Fibroblast of the conjunctiva (primary cell): ENCODE data around the gene S100A9.

Experiments used
- DNase-seq: peaks from one replicate; pipeline ENCODE4 v3.0.0-alpha.2; 2010; ENCODE audit warnings: low read depth

S100A9 gene

DNA sequence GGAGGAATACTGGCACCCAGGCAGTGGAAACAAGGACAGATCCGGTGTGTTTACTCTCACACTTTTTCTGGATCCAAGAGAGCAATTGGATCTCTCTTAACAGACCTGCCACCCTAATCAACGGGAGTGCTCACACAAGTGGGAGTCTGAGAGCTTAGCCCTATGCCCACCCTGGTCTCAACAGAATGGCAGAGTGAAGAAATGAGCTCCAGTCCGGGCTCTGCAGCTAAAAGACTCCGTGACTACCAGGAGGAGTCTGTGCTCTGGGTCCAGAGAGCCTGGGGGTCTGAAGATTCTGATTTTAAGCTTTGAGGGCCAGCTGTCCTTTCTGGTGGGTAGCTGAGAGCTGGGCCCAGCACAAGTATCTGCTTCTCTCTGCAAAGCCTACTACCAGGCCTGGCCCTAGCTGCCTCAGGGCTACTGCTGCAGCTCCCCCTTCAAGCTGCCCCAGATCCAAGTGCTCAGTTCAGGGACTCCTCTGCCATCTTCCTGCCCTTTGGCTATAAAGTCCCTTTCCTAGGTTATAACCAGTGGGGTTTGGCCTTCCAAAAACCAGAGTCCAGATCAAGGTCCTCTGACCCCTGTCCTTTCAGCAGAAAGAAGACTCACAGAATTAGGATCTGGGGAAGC is 3.9 kb downstream of the S100A9 start:
- no peak for DNase-seq

DNA sequence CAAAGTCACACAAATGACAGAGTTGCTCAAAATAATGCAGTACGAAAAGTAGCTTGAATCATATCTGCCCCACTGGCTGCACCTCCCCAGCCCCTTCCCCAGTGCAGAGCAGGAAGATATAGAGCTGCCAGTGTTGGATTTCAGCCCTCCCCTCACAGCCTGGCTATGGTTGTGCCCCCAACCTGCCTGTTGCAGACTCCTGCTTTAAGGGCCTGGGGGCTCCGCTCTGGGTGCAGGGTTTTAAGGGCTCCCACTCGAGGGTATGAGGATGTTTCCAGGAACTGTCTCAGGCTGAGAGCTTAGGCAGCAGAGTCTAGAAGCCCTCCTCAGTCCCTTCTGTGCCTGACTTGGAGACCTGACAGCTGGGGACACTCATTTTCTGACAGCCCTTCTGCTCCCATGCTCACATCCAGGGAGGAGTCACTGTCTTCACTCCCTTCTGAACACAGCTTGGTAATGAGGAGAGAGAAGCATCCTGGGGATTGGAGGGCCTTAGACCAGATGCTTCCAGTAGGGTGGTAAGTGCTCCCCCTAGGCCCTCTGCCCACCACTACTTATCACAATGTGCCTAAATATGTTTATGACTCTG is 4.6 kb downstream of the S100A9 start:
- DNase-seq = no peak

GRCh38 chr1:153363641-153364040 is 6.0 kb downstream of the S100A9 start:
- no peak for DNase-seq

DNA sequence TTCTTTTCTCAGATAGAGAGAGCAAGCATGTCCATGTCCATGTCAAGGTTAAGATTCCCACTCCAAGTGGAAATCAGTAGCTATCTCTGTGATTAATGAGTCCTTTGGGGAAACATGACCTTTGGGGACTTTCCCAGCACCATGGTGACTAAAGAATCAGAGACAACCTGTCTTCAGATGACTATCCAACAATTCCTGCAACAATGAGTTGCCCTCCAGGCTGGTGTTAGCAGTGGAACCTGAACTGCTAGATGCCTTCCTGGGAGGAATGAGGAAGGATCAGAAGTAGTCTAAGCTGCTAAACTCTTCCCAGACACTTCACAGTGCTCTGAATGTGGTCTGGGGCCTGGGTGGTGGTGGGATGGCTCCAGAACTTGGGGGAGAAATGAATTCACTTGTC is 6.5 kb downstream of the S100A9 start:
- no peak for DNase-seq

DNA sequence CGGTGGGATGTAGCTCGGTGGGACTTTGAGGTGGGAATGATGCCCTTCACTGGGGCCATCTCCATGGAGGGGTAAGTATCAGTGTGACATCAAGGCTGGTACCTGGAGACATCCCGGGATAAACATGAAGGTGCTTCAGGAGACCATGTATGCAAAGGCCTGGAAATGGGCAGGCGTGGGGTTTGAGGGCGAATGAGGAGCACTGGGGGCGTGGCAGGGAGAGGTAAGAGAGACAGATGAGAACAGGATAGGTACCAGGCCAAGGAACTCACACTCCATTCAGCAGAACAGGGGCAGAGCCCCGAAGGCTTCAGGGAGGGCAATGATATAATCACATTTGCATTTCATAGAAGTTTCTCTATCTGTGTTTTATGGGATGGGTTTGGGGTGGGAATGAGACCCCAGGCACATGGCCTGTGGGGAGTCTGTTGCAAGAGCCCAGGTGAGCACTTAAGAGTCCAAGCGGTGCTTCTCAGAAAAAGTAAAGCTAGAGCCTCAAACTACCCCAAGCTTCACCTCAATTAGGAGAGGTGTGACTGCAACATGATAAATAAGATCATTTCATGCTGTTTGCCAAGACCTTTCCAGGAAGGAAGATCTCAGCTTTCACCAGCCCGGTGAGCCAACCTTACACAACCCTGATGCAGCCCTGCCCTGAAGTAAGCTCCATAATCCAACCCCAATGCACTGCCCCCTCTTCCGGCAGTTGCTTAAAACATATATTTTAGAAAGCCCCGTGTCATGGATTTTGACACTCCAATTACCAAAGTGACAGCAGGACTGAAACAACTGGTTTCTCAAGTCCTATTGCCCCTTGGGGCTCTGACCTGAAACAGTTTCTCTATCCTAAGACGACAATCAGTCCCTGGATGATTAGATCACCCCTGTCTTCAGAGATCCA is 7.4 kb downstream of the S100A9 start:
- DNase-seq = no peak

DNA sequence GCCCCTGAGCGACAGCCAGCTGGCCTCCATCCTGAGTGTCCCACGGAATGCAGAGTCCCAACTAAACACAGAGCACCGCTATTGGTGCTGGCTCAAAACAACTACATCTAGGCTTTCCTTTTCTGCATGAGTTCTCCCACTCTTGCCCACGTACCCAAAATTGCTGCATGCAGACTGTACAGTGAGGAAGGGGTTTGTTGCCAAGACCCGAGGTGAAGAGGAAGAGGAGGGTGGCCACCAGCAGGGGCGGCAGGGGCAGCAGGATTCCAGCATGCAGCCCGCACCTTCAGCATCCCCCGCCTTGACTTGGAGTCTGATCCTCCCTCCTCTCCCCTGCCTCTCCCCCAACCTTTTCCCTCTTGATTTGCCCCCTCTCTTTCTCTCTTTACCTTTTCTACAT is 8.0 kb downstream of the S100A9 start:
- DNase-seq = no peak

- no peak for DNase-seq
Measured at GRCh38 chr1:153366261-153366660, 8.6 kb downstream of the S100A9 start.

DNA sequence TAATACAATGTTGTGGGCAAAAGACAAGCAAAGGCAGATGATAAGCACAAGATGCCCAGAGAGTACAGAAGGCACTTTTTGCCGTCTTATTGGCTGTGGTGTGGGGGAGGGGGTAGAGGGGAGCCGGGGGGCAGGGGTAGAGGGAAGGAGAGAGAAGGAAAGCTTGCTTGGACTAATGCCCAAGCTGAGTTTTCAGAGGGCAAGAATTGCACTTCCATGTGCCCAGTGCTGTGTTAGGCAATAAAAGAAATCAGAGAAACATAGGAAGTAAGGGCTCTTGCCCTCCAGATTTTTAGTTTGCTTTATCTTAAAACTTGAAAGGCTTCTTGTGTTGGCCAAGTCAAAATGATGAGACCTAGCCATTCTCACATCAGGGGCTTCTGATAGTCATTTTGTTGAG is 9.4 kb downstream of the S100A9 start:
- DNase-seq = no peak

DNA sequence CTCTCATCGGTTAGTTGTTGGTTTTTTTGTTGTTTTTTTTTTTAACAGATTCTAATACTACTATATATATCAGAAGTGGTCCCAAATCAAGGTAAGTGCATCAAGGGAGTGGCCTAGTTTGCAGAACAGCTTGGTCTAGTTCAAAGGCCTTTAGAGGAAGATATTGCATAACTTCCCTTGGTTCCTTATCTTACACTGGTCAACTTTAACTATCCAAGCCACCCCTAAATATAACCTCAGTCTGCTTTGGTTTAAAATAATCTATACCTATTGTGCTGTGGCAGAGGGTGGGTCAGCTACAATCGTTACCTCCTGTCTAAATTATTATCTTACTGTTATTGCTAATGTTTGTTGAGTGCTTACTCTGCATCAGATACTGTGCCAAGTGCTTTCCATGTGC is 10.8 kb downstream of the S100A9 start:
- no peak for DNase-seq

DNA sequence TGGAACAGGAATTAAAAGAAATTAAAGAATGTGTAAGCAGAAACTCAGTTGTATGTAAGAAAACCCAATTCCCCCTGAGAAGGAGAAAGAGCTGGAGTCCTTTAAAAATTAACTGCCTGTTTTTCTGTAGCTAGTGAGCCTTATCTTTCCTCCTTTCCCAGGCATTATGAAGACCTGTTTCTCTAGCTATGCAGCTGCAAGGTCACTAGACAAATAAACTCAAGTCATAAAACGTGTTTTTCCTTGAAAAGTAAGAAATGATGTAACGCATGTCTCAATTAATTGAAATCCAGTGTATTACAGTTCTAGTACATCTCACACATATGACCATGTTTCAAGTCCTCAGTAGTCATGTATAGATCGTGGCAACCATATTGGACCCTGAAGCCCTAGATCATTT is 12.5 kb downstream of the S100A9 start:
- DNase-seq = no peak

DNA sequence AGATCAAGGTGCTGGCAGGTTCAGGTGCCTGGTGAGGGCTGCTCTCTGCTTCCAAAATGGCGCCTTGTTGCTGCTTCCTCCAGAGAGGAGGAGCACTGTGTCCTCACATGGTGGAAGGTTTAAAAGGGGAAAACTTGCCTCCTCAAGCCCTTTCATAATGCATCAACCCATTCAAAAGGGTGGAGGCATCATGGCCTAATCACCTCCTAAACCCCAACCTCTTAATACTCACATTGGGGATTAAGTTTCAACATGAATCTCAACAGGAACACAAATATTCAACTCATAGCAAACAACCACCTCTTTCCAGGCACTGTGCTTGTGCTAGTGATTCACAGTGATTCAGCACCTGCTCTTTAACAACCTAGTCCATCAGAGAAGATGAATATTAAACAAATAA is 13.6 kb downstream of the S100A9 start:
- no peak for DNase-seq

- DNase-seq = no peak
Measured at GRCh38 chr1:153372571-153372970, 14.9 kb downstream of the S100A9 start.

GRCh38 chr1:153374071-153374470 is 16.4 kb downstream of the S100A9 start:
- DNase-seq = no peak

GRCh38 chr1:153375511-153375910 is 17.9 kb downstream of the S100A9 start, which contains the start of gene S100A12:
Gene S100A12, minus strand, starts transcription at chr1:153375621. Its CDS starts 1,029 bp downstream, at chr1:153374592.
- peak; percentile 40 for DNase-seq

DNA sequence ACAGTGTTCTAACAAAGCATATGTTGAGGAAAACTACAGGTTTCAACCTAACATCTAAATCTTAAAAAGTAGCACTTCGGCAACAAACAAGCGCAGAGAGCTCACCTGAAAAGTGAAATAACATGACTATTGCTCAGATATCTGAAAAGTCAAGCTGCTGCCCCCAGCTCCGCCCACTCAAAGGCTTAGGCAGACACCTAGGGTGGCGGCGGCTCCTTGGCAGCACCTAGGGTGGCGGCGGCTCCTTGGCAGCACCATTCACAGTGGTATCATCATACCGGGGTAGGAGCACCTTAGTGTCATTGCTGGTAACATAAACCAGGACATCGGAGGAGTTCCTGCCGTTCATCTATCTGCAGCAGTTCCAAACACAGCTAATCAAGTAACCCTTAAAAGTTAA is 21.9 kb downstream of the S100A9 start:
- DNase-seq = no peak

GRCh38 chr1:153380711-153381110 is 23.1 kb downstream of the S100A9 start:
- DNase-seq = no peak

- DNase-seq = no peak
Measured at GRCh38 chr1:153384958-153385580, 27.4 kb downstream of the S100A9 start.

DNA sequence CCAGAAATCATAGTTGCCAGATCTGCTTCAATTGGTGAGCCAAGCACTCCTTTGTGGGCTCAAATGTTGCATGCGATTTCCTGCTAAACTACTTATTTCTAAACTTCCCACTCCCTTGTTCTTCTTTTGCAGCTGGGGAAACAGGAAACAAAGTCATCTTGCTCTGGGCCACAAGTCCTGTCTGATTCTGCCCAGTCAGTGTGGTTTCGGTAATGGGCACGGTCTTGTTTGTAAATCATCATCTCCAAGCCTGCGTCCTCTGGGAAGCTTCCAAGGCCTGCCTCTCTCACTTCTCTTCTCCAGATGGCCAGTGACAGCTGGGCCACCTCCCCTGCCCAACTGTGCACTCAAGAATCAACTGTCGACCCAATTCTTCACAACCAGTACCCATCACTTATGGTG is 28.8 kb downstream of the S100A9 start:
- no peak for DNase-seq

GRCh38 chr1:153387001-153387400 is 29.3 kb downstream of the S100A9 start:
- no peak for DNase-seq

DNA sequence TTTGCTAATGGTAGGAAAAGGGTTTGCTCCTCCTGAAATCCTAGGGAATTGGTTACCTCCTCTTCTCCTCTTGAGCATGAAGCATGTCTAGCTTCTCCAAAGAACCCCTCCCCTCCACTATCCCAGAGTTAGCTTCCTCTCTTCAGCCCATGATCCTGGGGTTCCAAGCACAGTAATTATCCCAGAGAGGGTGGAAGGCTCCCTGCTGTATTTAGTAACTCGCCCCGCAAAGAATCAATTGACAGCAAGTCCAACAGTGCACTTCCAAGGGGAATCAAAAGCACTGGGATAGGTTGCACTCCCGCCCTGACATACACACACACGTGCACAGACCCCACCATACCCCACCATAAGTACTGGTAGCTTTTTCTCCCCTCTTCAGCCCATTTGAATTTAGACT is 30.1 kb downstream of the S100A9 start:
- DNase-seq = no peak

- DNase-seq = no peak
Measured at GRCh38 chr1:153389401-153389800, 31.7 kb downstream of the S100A9 start.

DNA sequence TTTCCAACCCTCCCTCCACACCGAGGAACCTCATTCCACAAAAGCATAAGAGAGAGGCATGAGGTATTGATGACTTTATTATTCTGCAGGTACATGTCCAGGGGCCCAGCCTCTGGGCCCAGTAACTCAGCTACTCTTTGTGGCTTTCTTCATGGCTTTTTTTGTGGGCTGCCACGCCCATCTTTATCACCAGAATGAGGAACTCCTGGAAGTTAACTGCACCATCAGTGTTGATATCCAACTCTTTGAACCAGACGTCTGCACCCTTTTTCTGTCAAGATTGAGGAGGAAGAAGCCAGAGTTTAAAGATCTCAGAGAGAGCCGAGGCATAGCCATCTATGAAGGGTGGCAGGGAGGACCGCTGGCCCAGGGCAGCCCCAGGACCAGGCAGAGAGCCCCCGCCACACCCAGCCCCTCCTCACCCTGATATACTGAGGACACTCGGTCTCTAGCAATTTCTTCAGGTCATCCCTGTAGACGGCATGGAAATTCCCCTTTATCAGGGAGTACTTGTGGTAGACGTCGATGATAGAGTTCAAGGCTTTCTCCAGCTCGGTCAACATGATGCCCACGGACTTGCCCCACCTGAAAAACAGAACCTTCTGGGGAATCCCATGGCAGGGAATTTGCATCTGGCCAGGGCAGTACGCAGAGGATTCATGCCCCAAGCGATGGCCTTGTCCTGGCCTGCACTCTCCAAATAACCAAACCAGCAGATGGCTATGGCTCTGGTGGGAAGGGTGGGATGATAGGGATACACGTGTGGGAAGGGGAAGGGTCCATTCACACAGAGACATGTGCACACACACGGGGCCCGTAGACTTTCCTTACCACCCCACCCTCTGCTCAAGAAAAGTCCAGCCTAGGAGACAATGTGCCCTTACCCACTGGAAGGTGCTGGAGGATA is 32.6 kb downstream of the S100A9 start:
- no peak for DNase-seq
